Measurements from ENCODE around the gene TET2.

Gene TET2

GRCh38 chr4:105181259-105181658 is 34.6 kb downstream of the TET2 start:
- H3K36me3 ChIP-seq (ENCODE audit: control insufficient read depth, insufficient read depth, low read length): no peaks in the 10 kb centered on the region
- H3K4me3 ChIP-seq (ENCODE audit: insufficient read depth, low read depth, low read length, poor library complexity, severe bottlenecking): no peak overlapping the region
- H3K4me1 ChIP-seq (ENCODE audit: control insufficient read depth, insufficient read depth, low read length, poor library complexity, severe bottlenecking): no peaks in the 10 kb centered on the region
- no peak overlapping the region for H3K27ac ChIP-seq (ENCODE audit: insufficient read depth, low read length, poor library complexity, severe bottlenecking)
- H3K27me3 ChIP-seq (replicated peaks; ENCODE audit: control insufficient read depth, insufficient read depth, low read length, poor library complexity, severe bottlenecking): no peaks in the 10 kb centered on the region
- no peak for DNase-seq
- no peaks in the 10 kb centered on the region for H3K9me3 ChIP-seq (ENCODE audit: control insufficient read depth, low read length)

DNA sequence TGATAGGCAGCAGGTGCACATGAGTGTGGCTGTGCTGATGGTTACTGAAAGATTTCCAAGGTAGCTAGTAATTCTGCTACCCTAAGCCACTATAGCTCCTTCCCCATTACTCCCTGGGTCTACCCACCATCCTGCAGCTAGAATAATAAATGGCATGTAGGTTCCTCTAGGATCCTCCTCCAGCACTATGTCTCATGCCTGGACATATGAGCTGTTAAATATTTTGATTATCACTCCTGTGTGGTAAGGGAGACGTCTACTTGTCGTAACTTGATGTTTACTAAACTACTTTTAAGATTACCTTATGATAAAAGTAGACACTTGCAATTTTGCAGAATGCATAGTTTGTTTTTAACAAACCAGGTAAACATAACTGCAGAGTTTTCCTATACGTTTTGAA is 35.5 kb downstream of the TET2 start:
- DNase-seq: no peak
- H3K27me3 ChIP-seq (replicated peaks; ENCODE audit: control insufficient read depth, insufficient read depth, low read length, poor library complexity, severe bottlenecking): no peaks in the 10 kb centered on the region
- no peaks in the 10 kb centered on the region for H3K4me1 ChIP-seq (ENCODE audit: control insufficient read depth, insufficient read depth, low read length, poor library complexity, severe bottlenecking)
- no peaks in the 10 kb centered on the region for H3K9me3 ChIP-seq (ENCODE audit: control insufficient read depth, low read length)
- no peak overlapping the region for H3K27ac ChIP-seq (ENCODE audit: insufficient read depth, low read length, poor library complexity, severe bottlenecking)
- no peak overlapping the region for H3K4me3 ChIP-seq (ENCODE audit: insufficient read depth, low read depth, low read length, poor library complexity, severe bottlenecking)
- H3K36me3 ChIP-seq (ENCODE audit: control insufficient read depth, insufficient read depth, low read length): no peaks in the 10 kb centered on the region

- no peak for DNase-seq
Observed at GRCh38 chr4:105184316-105184980, 37.8 kb downstream of the TET2 start.

DNA sequence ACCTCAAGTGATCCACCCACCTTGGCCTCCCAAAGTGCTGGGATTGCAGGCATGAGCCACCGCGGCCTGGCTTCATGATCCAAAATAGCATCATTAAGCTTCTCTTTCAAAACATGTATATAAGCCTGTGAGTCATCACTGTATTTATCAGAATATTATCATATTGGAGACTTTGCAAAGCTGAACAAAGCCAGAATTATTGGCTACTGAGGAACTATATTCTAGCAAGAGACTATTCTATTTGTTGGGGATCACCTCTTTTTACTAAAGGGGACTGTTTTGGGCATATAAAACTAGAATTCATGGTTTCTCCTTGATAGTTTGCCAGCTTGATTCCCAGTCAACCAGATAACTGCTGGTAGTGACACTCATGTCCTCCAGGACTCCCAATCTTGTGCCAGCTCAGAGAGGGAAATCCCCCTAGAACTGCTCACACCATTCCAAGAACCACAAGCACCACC is 40.1 kb downstream of the TET2 start:
- Histone ChIP-seq H3K4me3 (ENCODE audit: insufficient read depth, low read depth, low read length, poor library complexity, severe bottlenecking) (no peak overlapping the region), H3K4me1 (ENCODE audit: control insufficient read depth, insufficient read depth, low read length, poor library complexity, severe bottlenecking) (no peaks in the 10 kb centered on the region), H3K36me3 (ENCODE audit: control insufficient read depth, insufficient read depth, low read length) (no peaks in the 10 kb centered on the region), H3K27me3 (replicated peaks; ENCODE audit: control insufficient read depth, insufficient read depth, low read length, poor library complexity, severe bottlenecking) (no peaks in the 10 kb centered on the region), H3K9me3 (ENCODE audit: control insufficient read depth, low read length) (no peaks in the 10 kb centered on the region), H3K27ac (ENCODE audit: insufficient read depth, low read length, poor library complexity, severe bottlenecking) (no peak overlapping the region)
- DNase-seq: no peak

More at GRCh38 chr4:105184316-105184980, 37.8 kb downstream of the TET2 start:
- Histone ChIP-seq H3K4me3 (ENCODE audit: insufficient read depth, low read depth, low read length, poor library complexity, severe bottlenecking) (no peak overlapping the region), H3K36me3 (ENCODE audit: control insufficient read depth, insufficient read depth, low read length) (no peaks in the 10 kb centered on the region), H3K27me3 (replicated peaks; ENCODE audit: control insufficient read depth, insufficient read depth, low read length, poor library complexity, severe bottlenecking) (no peaks in the 10 kb centered on the region), H3K4me1 (ENCODE audit: control insufficient read depth, insufficient read depth, low read length, poor library complexity, severe bottlenecking) (no peaks in the 10 kb centered on the region), H3K9me3 (ENCODE audit: control insufficient read depth, low read length) (no peaks in the 10 kb centered on the region), H3K27ac (ENCODE audit: insufficient read depth, low read length, poor library complexity, severe bottlenecking) (no peak overlapping the region)

DNA sequence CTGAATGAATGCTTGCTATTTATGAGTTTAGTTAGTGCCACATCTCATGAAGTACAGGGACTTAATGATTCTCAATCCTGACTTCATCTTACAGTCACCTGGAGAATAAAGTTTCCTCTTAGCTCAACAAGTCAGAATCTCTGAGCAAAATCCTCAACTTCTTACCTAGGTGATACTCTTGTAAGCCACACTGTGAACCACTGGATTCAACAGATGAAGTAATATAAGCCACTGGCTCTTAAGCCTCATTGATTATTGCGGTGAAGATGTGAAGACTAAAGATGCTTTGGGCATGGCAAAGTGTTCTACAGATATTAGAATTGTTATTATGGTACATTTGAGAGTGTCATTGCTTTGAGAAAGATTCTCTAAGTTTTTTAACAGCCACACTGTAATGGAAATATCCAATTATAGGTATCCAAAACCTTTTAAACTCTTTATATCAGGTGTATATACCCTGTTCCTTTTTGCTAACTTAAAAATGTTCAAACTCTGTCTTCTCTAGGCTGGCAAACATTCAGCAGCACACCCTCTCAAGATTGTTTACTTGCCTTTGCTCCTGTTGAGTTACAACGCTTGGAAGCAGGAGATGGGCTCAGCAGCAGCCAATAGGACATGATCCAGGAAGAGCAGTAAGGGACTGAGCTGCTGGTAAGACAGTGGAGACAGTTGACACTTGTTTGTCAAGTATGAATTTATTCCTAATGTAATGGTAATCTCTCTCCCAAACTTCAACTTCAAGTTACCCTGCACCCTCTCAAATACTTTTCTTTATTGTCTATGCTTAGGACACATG is 43.4 kb downstream of the TET2 start:
- no peak for DNase-seq
- H3K27me3 ChIP-seq (replicated peaks; ENCODE audit: control insufficient read depth, insufficient read depth, low read length, poor library complexity, severe bottlenecking): no peaks in the 10 kb centered on the region
- no peaks in the 10 kb centered on the region for H3K36me3 ChIP-seq (ENCODE audit: control insufficient read depth, insufficient read depth, low read length)
- H3K27ac ChIP-seq (ENCODE audit: insufficient read depth, low read length, poor library complexity, severe bottlenecking): no peak overlapping the region
- H3K4me3 ChIP-seq (ENCODE audit: insufficient read depth, low read depth, low read length, poor library complexity, severe bottlenecking): no peak overlapping the region
- no peaks in the 10 kb centered on the region for H3K4me1 ChIP-seq (ENCODE audit: control insufficient read depth, insufficient read depth, low read length, poor library complexity, severe bottlenecking)
- H3K9me3 ChIP-seq (ENCODE audit: control insufficient read depth, low read length): no peaks in the 10 kb centered on the region

DNA sequence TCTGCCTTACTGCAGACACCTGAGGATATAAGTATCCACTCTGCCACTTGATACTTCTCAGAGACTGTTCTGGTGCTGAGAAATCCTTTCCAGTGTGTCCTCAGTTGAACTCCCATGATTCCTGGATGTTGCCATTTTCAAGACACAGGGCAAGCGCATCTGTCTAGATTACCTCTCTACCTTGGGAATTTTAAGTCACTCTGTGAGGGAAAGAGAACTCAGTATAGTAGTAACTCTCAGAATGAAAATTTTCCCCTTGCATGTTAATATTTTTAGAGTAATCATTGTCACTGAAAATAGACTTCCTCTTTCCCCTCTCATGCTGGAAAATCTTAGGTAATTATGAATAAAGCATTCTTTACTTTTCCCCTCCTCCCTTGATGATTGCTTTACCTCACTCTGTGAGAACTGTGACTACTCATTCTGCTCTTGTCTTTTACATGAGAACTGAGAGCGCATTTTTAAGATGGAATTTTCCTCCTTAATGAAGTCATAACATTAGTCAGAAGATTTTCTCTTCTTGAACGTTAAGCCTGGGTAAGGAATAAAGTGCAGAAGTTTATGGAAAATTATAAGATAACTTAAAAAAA is 45.0 kb downstream of the TET2 start:
- no peaks in the 10 kb centered on the region for H3K27me3 ChIP-seq (replicated peaks; ENCODE audit: control insufficient read depth, insufficient read depth, low read length, poor library complexity, severe bottlenecking)
- no peaks in the 10 kb centered on the region for H3K4me1 ChIP-seq (ENCODE audit: control insufficient read depth, insufficient read depth, low read length, poor library complexity, severe bottlenecking)
- H3K27ac ChIP-seq (ENCODE audit: insufficient read depth, low read length, poor library complexity, severe bottlenecking): no peak overlapping the region
- H3K4me3 ChIP-seq (ENCODE audit: insufficient read depth, low read depth, low read length, poor library complexity, severe bottlenecking): no peak overlapping the region
- no peaks in the 10 kb centered on the region for H3K9me3 ChIP-seq (ENCODE audit: control insufficient read depth, low read length)
- DNase-seq: no peak
- no peaks in the 10 kb centered on the region for H3K36me3 ChIP-seq (ENCODE audit: control insufficient read depth, insufficient read depth, low read length)

DNA sequence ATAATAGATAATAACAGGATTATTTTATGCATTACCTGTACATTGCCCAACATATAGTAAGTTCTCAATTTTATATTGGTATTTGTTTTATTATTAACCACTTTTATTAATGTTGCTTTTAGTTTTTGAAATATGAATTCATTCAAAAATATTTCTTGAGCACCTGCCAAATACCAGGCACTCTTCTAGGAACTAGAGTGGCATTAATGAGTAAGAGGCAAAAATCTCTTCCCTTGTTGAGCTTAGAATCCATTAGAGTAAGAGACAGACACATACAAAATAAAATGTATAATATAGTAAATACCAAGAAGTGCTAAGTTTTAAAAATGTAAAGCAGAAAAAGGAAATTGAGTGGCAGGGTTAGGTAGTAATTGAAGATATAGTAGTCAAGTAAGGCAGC is 45.8 kb downstream of the TET2 start:
- H3K27ac ChIP-seq (ENCODE audit: insufficient read depth, low read length, poor library complexity, severe bottlenecking): no peak overlapping the region
- no peak for DNase-seq
- H3K4me1 ChIP-seq (ENCODE audit: control insufficient read depth, insufficient read depth, low read length, poor library complexity, severe bottlenecking): no peaks in the 10 kb centered on the region
- H3K27me3 ChIP-seq (replicated peaks; ENCODE audit: control insufficient read depth, insufficient read depth, low read length, poor library complexity, severe bottlenecking): no peaks in the 10 kb centered on the region
- no peak overlapping the region for H3K4me3 ChIP-seq (ENCODE audit: insufficient read depth, low read depth, low read length, poor library complexity, severe bottlenecking)
- no peaks in the 10 kb centered on the region for H3K36me3 ChIP-seq (ENCODE audit: control insufficient read depth, insufficient read depth, low read length)
- no peaks in the 10 kb centered on the region for H3K9me3 ChIP-seq (ENCODE audit: control insufficient read depth, low read length)

- Histone ChIP-seq H3K27ac (ENCODE audit: insufficient read depth, low read length, poor library complexity, severe bottlenecking) (no peak overlapping the region), H3K4me3 (ENCODE audit: insufficient read depth, low read depth, low read length, poor library complexity, severe bottlenecking) (no peak overlapping the region), H3K36me3 (ENCODE audit: control insufficient read depth, insufficient read depth, low read length) (no peaks in the 10 kb centered on the region), H3K9me3 (ENCODE audit: control insufficient read depth, low read length) (no peaks in the 10 kb centered on the region), H3K4me1 (ENCODE audit: control insufficient read depth, insufficient read depth, low read length, poor library complexity, severe bottlenecking) (no peaks in the 10 kb centered on the region), H3K27me3 (replicated peaks; ENCODE audit: control insufficient read depth, insufficient read depth, low read length, poor library complexity, severe bottlenecking) (no peaks in the 10 kb centered on the region)
- DNase-seq: no peak
Observed at GRCh38 chr4:105192910-105193309, 46.2 kb downstream of the TET2 start.

GRCh38 chr4:105193536-105193935 is 46.9 kb downstream of the TET2 start:
- DNase-seq: no peak
- Histone ChIP-seq H3K27me3 (replicated peaks; ENCODE audit: control insufficient read depth, insufficient read depth, low read length, poor library complexity, severe bottlenecking) (no peaks in the 10 kb centered on the region), H3K27ac (ENCODE audit: insufficient read depth, low read length, poor library complexity, severe bottlenecking) (no peak overlapping the region), H3K4me3 (ENCODE audit: insufficient read depth, low read depth, low read length, poor library complexity, severe bottlenecking) (no peak overlapping the region), H3K36me3 (ENCODE audit: control insufficient read depth, insufficient read depth, low read length) (no peaks in the 10 kb centered on the region), H3K9me3 (ENCODE audit: control insufficient read depth, low read length) (no peaks in the 10 kb centered on the region), H3K4me1 (ENCODE audit: control insufficient read depth, insufficient read depth, low read length, poor library complexity, severe bottlenecking) (no peaks in the 10 kb centered on the region)
